HG02623 (cell line): ENCODE data around the gene GET4.
"Not testable (repeated sequence)": the region's sequence is repeated elsewhere in the genome, so short reads cannot be mapped to it uniquely, and the experiment has no call there.

Source experiments
- ATAC-seq: cut with Tn5 transposase; IDR thresholded peaks from one replicate; pipeline ENCODE4 v1.9.1; 2021; ENCODE audit warnings: moderate library complexity; ENCODE audit not compliant: unreplicated experiment

The GET4 gene

GRCh38 chr7:868189-868486 is 8.2 kb upstream of the GET4 start:
- no peak for ATAC-seq

GRCh38 chr7:869348-869747 is 7.0 kb upstream of the GET4 start:
- ATAC-seq, result no peak

- no peak for ATAC-seq
Measured at GRCh38 chr7:871900-872537, 4.3 kb upstream of the GET4 start.

GRCh38 chr7:872685-873084 is 3.7 kb upstream of the GET4 start:
- not testable (repeated sequence) for ATAC-seq

- no peak for ATAC-seq
Measured at GRCh38 chr7:873367-874002, 2.9 kb upstream of the GET4 start.

GRCh38 chr7:874031-874749 is 2.2 kb upstream of the GET4 start:
- ATAC-seq, result no peak

- ATAC-seq, result no peak
Measured at GRCh38 chr7:875051-875450, 1.3 kb upstream of the GET4 start.

GRCh38 chr7:875476-876076 is 778 bp upstream of the GET4 start:
- ATAC-seq, result no peak

GRCh38 chr7:876972-877311 is 588 bp downstream of the GET4 start:
- ATAC-seq, result peak; percentile 17

- ATAC-seq, result no peak
Measured at GRCh38 chr7:877312-878232, 1.2 kb downstream of the GET4 start.

GRCh38 chr7:879093-879492 is 2.7 kb downstream of the GET4 start:
- no peak for ATAC-seq

GRCh38 chr7:879706-880105 is 3.4 kb downstream of the GET4 start:
- no peak for ATAC-seq

GRCh38 chr7:880450-880849 is 4.1 kb downstream of the GET4 start:
- no peak for ATAC-seq

- ATAC-seq, result no peak
Measured at GRCh38 chr7:881441-882234, 5.3 kb downstream of the GET4 start.

- no peak for ATAC-seq
Measured at GRCh38 chr7:882336-883035, 6.1 kb downstream of the GET4 start.

- ATAC-seq, result no peak
Measured at GRCh38 chr7:883055-884021, 7.0 kb downstream of the GET4 start.

GRCh38 chr7:884191-885003 is 8.0 kb downstream of the GET4 start:
- no peak for ATAC-seq
